HG02938 (cell line): ENCODE data around the gene RAB40A.
"Not testable (repeated sequence)": the region's sequence is repeated elsewhere in the genome, so short reads cannot be mapped to it uniquely, and the experiment has no call there.

Source experiments
- ATAC-seq: cut with Tn5 transposase; IDR thresholded peaks from one replicate; pipeline ENCODE4 v1.9.1; 2021; ENCODE audit warnings: mild to moderate bottlenecking, moderate library complexity; ENCODE audit not compliant: unreplicated experiment

RAB40A gene

GRCh38 chrX:103464774-103465117, 54.5 kb downstream of the RAB40A start:
- ATAC-seq = peak; percentile 99

- ATAC-seq = peak; percentile 54
Measured at GRCh38 chrX:103464072-103464773, 55.1 kb downstream of the RAB40A start.

GRCh38 chrX:103461156-103461555, 58.1 kb downstream of the RAB40A start:
- ATAC-seq = no peak

GRCh38 chrX:103460001-103460755, 59.1 kb downstream of the RAB40A start:
- ATAC-seq = not testable (repeated sequence)

DNA sequence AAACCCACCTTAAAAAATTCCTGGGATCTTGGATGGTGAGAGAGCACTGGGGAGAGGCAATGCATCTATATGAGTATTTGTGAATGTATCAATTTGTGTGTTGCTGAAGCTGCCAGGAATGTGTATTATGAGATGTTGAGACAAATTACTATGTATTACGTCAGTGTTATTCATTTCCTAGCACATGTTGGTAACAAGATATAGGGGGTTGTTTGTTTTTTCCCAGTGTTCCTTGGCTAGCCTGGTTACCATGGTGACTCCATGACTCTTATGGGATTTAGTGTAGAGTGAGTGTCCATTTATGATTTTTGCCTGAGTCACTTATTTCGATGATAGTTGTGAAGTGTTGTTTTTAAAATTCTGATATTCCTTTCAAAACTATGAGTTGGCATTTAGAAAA, 65.6 kb downstream of the RAB40A start:
- ATAC-seq = no peak
